HG03159 (cell line): ENCODE results near the gene PKN3.

Experiments
- ATAC-seq: cut with Tn5 transposase; IDR thresholded peaks from one replicate; pipeline ENCODE4 v1.9.1; 2021; ENCODE audit warnings: mild to moderate bottlenecking, moderate library complexity; ENCODE audit not compliant: unreplicated experiment

Gene PKN3

GRCh38 chr9:128715436-128715750 lies 13.1 kb downstream of the PKN3 start:
- no peak for ATAC-seq

- no peak for ATAC-seq
Measured at GRCh38 chr9:128716581-128717254, 14.4 kb downstream of the PKN3 start.

- no peak for ATAC-seq
Measured at GRCh38 chr9:128718047-128718446, 15.7 kb downstream of the PKN3 start.

GRCh38 chr9:128718475-128718874 lies 16.2 kb downstream of the PKN3 start:
- ATAC-seq, result no peak

GRCh38 chr9:128719919-128720605 lies 17.8 kb downstream of the PKN3 start:
- ATAC-seq, result no peak

- no peak for ATAC-seq
Measured at GRCh38 chr9:128720841-128721486, 18.7 kb downstream of the PKN3 start.

GRCh38 chr9:128721487-128722010 lies 19.2 kb downstream of the PKN3 start:
- ATAC-seq, result no peak

GRCh38 chr9:128722380-128723351 lies 20.4 kb downstream of the PKN3 start:
- ATAC-seq, result no peak

GRCh38 chr9:128723352-128723865 lies 21.1 kb downstream of the PKN3 start:
- no peak for ATAC-seq

- ATAC-seq, result peak; percentile 93
Measured at GRCh38 chr9:128723866-128724743, 21.8 kb downstream of the PKN3 start, which contains the start of gene ZDHHC12. Gene ZDHHC12 (minus strand): TSS chr9:128724127. CDS start chr9:128724093, 34 bp downstream.

GRCh38 chr9:128724744-128725211 lies 22.5 kb downstream of the PKN3 start:
- no peak for ATAC-seq

- no peak for ATAC-seq
Measured at GRCh38 chr9:128727640-128728248, 25.4 kb downstream of the PKN3 start.

- no peak for ATAC-seq
Measured at GRCh38 chr9:128728298-128728697, 26.0 kb downstream of the PKN3 start.

- no peak for ATAC-seq
Measured at GRCh38 chr9:128729302-128729701, 27.0 kb downstream of the PKN3 start.

- ATAC-seq, result no peak
Measured at GRCh38 chr9:128729766-128730517, 27.6 kb downstream of the PKN3 start.

- ATAC-seq, result no peak
Measured at GRCh38 chr9:128731093-128731492, 28.8 kb downstream of the PKN3 start.

- ATAC-seq, result no peak
Measured at GRCh38 chr9:128731691-128732090, 29.4 kb downstream of the PKN3 start.

GRCh38 chr9:128732576-128732975 lies 30.3 kb downstream of the PKN3 start:
- ATAC-seq, result no peak
